SH-SY5Y (cell line): Measurements from ENCODE around the gene TC2N.

Experiments used
- GATA2 ChIP-seq: IDR thresholded peaks from 2 replicates; pipeline ENCODE4 v1.6.1; 2011; ENCODE audit warnings: mild to moderate bottlenecking, low read depth, low read length
- GATA3 ChIP-seq: IDR thresholded peaks from 2 replicates; pipeline ENCODE4 v1.6.1; 2011; ENCODE audit warnings: low read depth, mild to moderate bottlenecking, low read length, moderate library complexity

TC2N gene

GRCh38 chr14:91834571-91834970 lies 32.8 kb downstream of the TC2N start:
- no peak for TF ChIP-seq GATA3
- no peak for TF ChIP-seq GATA2

- no peak for TF ChIP-seq GATA2
- no peak for TF ChIP-seq GATA3
Measured at GRCh38 chr14:91831337-91831736, 36.0 kb downstream of the TC2N start.

- TF ChIP-seq GATA3 (no peak), GATA2 (no peak)
Measured at GRCh38 chr14:91830777-91831176, 36.6 kb downstream of the TC2N start.

- TF ChIP-seq GATA3 = no peak
- no peak for TF ChIP-seq GATA2
Measured at GRCh38 chr14:91829511-91829910, 37.8 kb downstream of the TC2N start.

GRCh38 chr14:91827746-91828145 lies 39.6 kb downstream of the TC2N start:
- TF ChIP-seq GATA3 (no peak), GATA2 (no peak)

GRCh38 chr14:91817566-91818325 lies 49.6 kb downstream of the TC2N start:
- TF ChIP-seq GATA2 (no peak), GATA3 (no peak)

GRCh38 chr14:91814317-91814716 lies 53.0 kb downstream of the TC2N start:
- TF ChIP-seq GATA2 (no peak), GATA3 (no peak)

- TF ChIP-seq GATA3 (no peak), GATA2 (no peak)
Measured at GRCh38 chr14:91810699-91811098, 56.6 kb downstream of the TC2N start.

- TF ChIP-seq GATA3 (no peak), GATA2 (no peak)
Measured at GRCh38 chr14:91806716-91807115, 60.6 kb downstream of the TC2N start.

- TF ChIP-seq GATA3 (no peak), GATA2 (no peak)
Measured at GRCh38 chr14:91805659-91806058, 61.7 kb downstream of the TC2N start.

GRCh38 chr14:91801358-91801757 lies 66.0 kb downstream of the TC2N start:
- no peak for TF ChIP-seq GATA3
- TF ChIP-seq GATA2 = no peak

GRCh38 chr14:91796617-91797347 lies 70.6 kb downstream of the TC2N start:
- TF ChIP-seq GATA2 = no peak
- no peak for TF ChIP-seq GATA3

- TF ChIP-seq GATA2 (no peak), GATA3 (no peak)
Measured at GRCh38 chr14:91793704-91794103, 73.6 kb downstream of the TC2N start.

GRCh38 chr14:91786188-91786587 lies 81.1 kb downstream of the TC2N start:
- TF ChIP-seq GATA3 = no peak
- TF ChIP-seq GATA2 = no peak

GRCh38 chr14:91780452-91780851 lies 86.9 kb downstream of the TC2N start:
- TF ChIP-seq GATA3 (no peak), GATA2 (no peak)
